Dedifferentiated amniotic fluid mesenchymal stem cell (primary cell): ENCODE measurements around the gene PISD.

ENCODE experiments used
- DNase-seq: peaks from one replicate; pipeline ENCODE4 v3.0.0-alpha.2; 2016; ENCODE audit errors: extremely low spot score

PISD gene

DNA sequence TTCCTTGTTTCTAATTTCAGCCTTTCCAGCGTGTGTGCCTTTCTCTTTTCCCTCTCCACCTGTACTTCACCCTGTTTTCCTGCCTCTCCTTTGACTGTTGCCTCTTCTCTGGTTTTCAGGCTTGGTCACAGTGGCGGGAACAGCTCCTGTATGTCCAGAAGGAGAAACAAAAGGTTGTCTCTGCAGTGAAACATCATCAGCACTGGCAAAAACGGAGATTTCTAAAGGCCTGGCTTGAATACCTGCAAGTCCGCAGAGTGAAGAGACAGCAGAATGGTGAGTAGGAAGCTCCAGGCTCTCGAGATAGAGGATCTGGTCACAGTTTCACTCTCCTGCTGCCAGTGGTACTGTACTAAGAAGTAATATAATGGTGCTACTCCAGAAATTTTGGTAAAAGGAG lies 89.1 kb downstream of the PISD start:
- DNase-seq: no peak

DNA sequence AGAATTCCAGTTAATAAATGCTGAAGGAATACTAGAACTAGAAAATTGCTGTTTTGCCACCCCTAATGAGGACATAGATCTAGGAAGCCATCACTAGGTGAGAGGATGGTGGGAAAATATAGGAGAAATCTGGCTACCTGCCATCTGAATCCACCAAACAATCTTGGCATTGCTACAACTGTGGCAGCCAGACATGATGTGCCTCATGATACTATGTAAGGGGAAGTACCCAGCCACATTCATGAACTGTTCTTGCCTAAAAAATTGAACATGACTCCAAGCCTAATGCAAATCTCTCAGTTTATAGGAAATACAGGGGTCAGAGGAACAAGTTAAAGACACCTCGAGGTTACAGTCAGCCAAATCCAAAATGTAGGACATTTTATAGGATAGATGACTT lies 92.9 kb downstream of the PISD start:
- no peak for DNase-seq
